SU-DHL-6 (cell line): ENCODE measurements around the gene CHIT1.

Experiments used
- EZH2phosphoT487 ChIP-seq: fragments of 200-600 bp; sonication (generic), shearing (Covaris generic); conservative IDR thresholded peaks from 2 replicates; pipeline ENCODE4 v1.6.1; 2018; ENCODE audit warnings: mild to moderate bottlenecking, antibody characterized with exemption, low read length, moderate library complexity, mixed read lengths
- TF ChIP-seq, protein P1 (sequence below): fragments of 200-600 bp; sonication (generic); IDR thresholded peaks from one replicate; pipeline ENCODE4 v1.5.1; 2017; ENCODE audit warnings: antibody characterized with exemption, mild to moderate bottlenecking, low read length, moderate library complexity; ENCODE audit not compliant: insufficient read depth, poor library complexity, severe bottlenecking

DNA sequence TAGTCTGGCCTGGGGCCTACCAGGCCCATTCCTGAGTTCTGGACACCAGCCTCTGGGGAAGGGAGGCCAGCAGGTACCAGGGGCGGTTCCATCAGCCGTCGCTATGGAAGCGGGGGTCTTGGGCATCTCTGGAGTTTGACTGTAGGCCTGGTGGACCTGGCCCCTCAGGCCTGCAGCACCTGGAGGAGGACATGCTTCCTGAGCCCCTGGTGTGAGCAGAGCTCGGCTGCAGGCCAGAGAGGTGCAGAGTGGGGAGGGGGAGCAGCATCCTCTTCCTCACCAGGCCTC, 61.6 kb downstream of the CHIT1 start:
- TF ChIP-seq EZH2phosphoT487, result no peak
- TF ChIP-seq, protein P1, sequence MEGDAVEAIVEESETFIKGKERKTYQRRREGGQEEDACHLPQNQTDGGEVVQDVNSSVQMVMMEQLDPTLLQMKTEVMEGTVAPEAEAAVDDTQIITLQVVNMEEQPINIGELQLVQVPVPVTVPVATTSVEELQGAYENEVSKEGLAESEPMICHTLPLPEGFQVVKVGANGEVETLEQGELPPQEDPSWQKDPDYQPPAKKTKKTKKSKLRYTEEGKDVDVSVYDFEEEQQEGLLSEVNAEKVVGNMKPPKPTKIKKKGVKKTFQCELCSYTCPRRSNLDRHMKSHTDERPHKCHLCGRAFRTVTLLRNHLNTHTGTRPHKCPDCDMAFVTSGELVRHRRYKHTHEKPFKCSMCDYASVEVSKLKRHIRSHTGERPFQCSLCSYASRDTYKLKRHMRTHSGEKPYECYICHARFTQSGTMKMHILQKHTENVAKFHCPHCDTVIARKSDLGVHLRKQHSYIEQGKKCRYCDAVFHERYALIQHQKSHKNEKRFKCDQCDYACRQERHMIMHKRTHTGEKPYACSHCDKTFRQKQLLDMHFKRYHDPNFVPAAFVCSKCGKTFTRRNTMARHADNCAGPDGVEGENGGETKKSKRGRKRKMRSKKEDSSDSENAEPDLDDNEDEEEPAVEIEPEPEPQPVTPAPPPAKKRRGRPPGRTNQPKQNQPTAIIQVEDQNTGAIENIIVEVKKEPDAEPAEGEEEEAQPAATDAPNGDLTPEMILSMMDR, result no peak
